ENCODE results near the gene HEMK1. TPM values are rescaled to one million over a fixed set of nuclear protein-coding genes. Genes with fewer than 3 reads are reported as not detected.
A peak's percentile ranks its signal among the peaks of the same experiment; 100 is the strongest.

Gene HEMK1
- total RNA-seq, 2 experiments from 2014 or later = 27.0 to 30.4 TPM

GRCh38 chr3:50570508-50571279 is 1.4 kb downstream of the HEMK1 start:
- CTCF ChIA-PET = interaction anchor here (0.9 to 13.0 kb wide), 9 partner anchors 9 to 81 kb away, joined by 3 to 376 read pairs (median 8); partner anchors contain the start of genes CISH and MAPKAPK3
- no peak for DNase-seq
- peak overlapping the region; percentile 98 for H3K4me3 Mint-ChIP-seq
- H3K36me3 Mint-ChIP-seq (ENCODE audit: low read depth) = peaks cover 20% of the 10 kb centered on the region
- peak overlapping the region; percentile 95 for H3K27ac Mint-ChIP-seq
- H3K4me1 Mint-ChIP-seq (ENCODE audit: low read depth) = peaks cover 71% of the 10 kb centered on the region
- no peaks in the 10 kb centered on the region for H3K27me3 Mint-ChIP-seq (ENCODE audit: low read depth)
- H3K9me3 Mint-ChIP-seq = no peaks in the 10 kb centered on the region
- intact Hi-C loops (cut with micrococcal nuclease) = loop anchor here (5.0 kb wide), 2 partner anchors 402 to 932 kb away; partner anchors contain the start of gene DCAF1

GRCh38 chr3:50571486-50571885 is 2.2 kb downstream of the HEMK1 start:
- no peaks in the 10 kb centered on the region for H3K9me3 Mint-ChIP-seq
- peak overlapping the region; percentile 98 for H3K4me3 Mint-ChIP-seq
- H3K27ac Mint-ChIP-seq = peak overlapping the region; percentile 95
- CTCF ChIA-PET = interaction anchor here (1.3 to 13.0 kb wide), 9 partner anchors 10 to 84 kb away, joined by 3 to 376 read pairs (median 10); partner anchors contain the start of genes CISH and MAPKAPK3
- intact Hi-C loops (cut with micrococcal nuclease) = loop anchor here (5.0 kb wide), 2 partner anchors 401 to 931 kb away; partner anchors contain the start of gene DCAF1
- no peak for DNase-seq
- peaks cover 72% of the 10 kb centered on the region for H3K4me1 Mint-ChIP-seq (ENCODE audit: low read depth)
- H3K36me3 Mint-ChIP-seq (ENCODE audit: low read depth) = peaks cover 25% of the 10 kb centered on the region
- no peaks in the 10 kb centered on the region for H3K27me3 Mint-ChIP-seq (ENCODE audit: low read depth)

GRCh38 chr3:50572158-50572557 is 2.8 kb downstream of the HEMK1 start:
- intact Hi-C loops (cut with micrococcal nuclease) = loop anchor here (1.0 to 5.0 kb wide), 8 partner anchors 18 to 930 kb away; partner anchors contain the start of genes DCAF1 and MANF
- CTCF ChIA-PET = interaction anchor here (0.9 to 13.0 kb wide), 15 partner anchors 11 to 813 kb away, joined by 3 to 376 read pairs (median 6); partner anchors contain the start of genes CISH, DOCK3, MANF and MAPKAPK3
- DNase-seq = peak; percentile 91
- Mint-ChIP-seq H3K4me1 (ENCODE audit: low read depth) (peaks cover 69% of the 10 kb centered on the region), H3K9me3 (no peaks in the 10 kb centered on the region), H3K4me3 (peak overlapping the region; percentile 51), H3K27me3 (ENCODE audit: low read depth) (no peaks in the 10 kb centered on the region), H3K27ac (peak overlapping the region; percentile 95), H3K36me3 (ENCODE audit: low read depth) (peaks cover 27% of the 10 kb centered on the region)

GRCh38 chr3:50572801-50573371 is 3.6 kb downstream of the HEMK1 start:
- Mint-ChIP-seq H3K27me3 (ENCODE audit: low read depth) (no peaks in the 10 kb centered on the region), H3K27ac (peak overlapping the region; percentile 95), H3K9me3 (no peaks in the 10 kb centered on the region), H3K4me3 (peak overlapping the region; percentile 50), H3K36me3 (ENCODE audit: low read depth) (peaks cover 33% of the 10 kb centered on the region), H3K4me1 (ENCODE audit: low read depth) (peaks cover 68% of the 10 kb centered on the region)
- intact Hi-C loops (cut with micrococcal nuclease) = loop anchor here (1.0 to 5.0 kb wide), 8 partner anchors 17 to 929 kb away; partner anchors contain the start of genes DCAF1 and MANF
- DNase-seq = peak; percentile 52
- CTCF ChIA-PET = interaction anchor here (0.6 to 13.0 kb wide), 15 partner anchors 16 to 812 kb away, joined by 3 to 376 read pairs (median 6); partner anchors contain the start of genes CISH, DOCK3, MANF and MAPKAPK3

GRCh38 chr3:50573566-50574443 is 4.5 kb downstream of the HEMK1 start:
- H3K4me1 Mint-ChIP-seq (ENCODE audit: low read depth) = peaks cover 63% of the 10 kb centered on the region
- H3K4me3 Mint-ChIP-seq = peak overlapping the region; percentile 50
- H3K36me3 Mint-ChIP-seq (ENCODE audit: low read depth) = peaks cover 35% of the 10 kb centered on the region
- H3K9me3 Mint-ChIP-seq = no peaks in the 10 kb centered on the region
- intact Hi-C loops (cut with micrococcal nuclease) = loop anchor here (2.0 to 5.0 kb wide), 3 partner anchors 398 to 928 kb away; partner anchors contain the start of gene DCAF1
- H3K27ac Mint-ChIP-seq = peak overlapping the region; percentile 95
- no peaks in the 10 kb centered on the region for H3K27me3 Mint-ChIP-seq (ENCODE audit: low read depth)
- CTCF ChIA-PET = interaction anchor here (0.8 to 13.0 kb wide), 9 partner anchors 15 to 100 kb away, joined by 3 to 376 read pairs (median 20); partner anchors contain the start of genes CISH, DOCK3 and MAPKAPK3
- peak; percentile 85 for DNase-seq

GRCh38 chr3:50574444-50574831 is 5.1 kb downstream of the HEMK1 start:
- H3K36me3 Mint-ChIP-seq (ENCODE audit: low read depth) = peaks cover 39% of the 10 kb centered on the region

GRCh38 chr3:50575372-50575771 is 6.0 kb downstream of the HEMK1 start:
- Mint-ChIP-seq H3K9me3 (no peaks in the 10 kb centered on the region), H3K27ac (peak overlapping the region; percentile 95), H3K36me3 (ENCODE audit: low read depth) (peaks cover 42% of the 10 kb centered on the region), H3K27me3 (ENCODE audit: low read depth) (no peaks in the 10 kb centered on the region), H3K4me1 (ENCODE audit: low read depth) (peaks cover 61% of the 10 kb centered on the region), H3K4me3 (no peak overlapping the region)
- no peak for DNase-seq
- intact Hi-C loops (cut with micrococcal nuclease) = no loop called here
- CTCF ChIA-PET = interaction anchor here (4.5 to 13.0 kb wide), 3 partner anchors 14 to 38 kb away, joined by 20 to 274 read pairs (median 234); no protein-coding TSS in a partner anchor

More at GRCh38 chr3:50574444-50574831, 5.1 kb downstream of the HEMK1 start:
- peaks cover 63% of the 10 kb centered on the region for H3K4me1 Mint-ChIP-seq (ENCODE audit: low read depth)
- no peaks in the 10 kb centered on the region for H3K27me3 Mint-ChIP-seq (ENCODE audit: low read depth)
- CTCF ChIA-PET = interaction anchor here (0.8 to 13.0 kb wide), 5 partner anchors 15 to 41 kb away, joined by 3 to 274 read pairs (median 20); no protein-coding TSS in a partner anchor
- H3K4me3 Mint-ChIP-seq = no peak overlapping the region
- DNase-seq = no peak
- no peaks in the 10 kb centered on the region for H3K9me3 Mint-ChIP-seq
- H3K27ac Mint-ChIP-seq = peak overlapping the region; percentile 95
- intact Hi-C loops (cut with micrococcal nuclease) = loop anchor here (5.0 kb wide), 2 partner anchors 398 to 928 kb away; partner anchors contain the start of gene DCAF1

- no peak overlapping the region for H3K4me3 Mint-ChIP-seq
Measured at GRCh38 chr3:50577348-50577747, 8.0 kb downstream of the HEMK1 start.

GRCh38 chr3:50580683-50581458 is 11.5 kb downstream of the HEMK1 start:
- CTCF ChIA-PET = interaction anchor here (0.5 to 2.6 kb wide), 8 partner anchors 9 to 72 kb away, joined by 3 to 8 read pairs (median 4); no protein-coding TSS in a partner anchor

More at GRCh38 chr3:50577348-50577747, 8.0 kb downstream of the HEMK1 start:
- Mint-ChIP-seq H3K4me1 (ENCODE audit: low read depth) (peaks cover 51% of the 10 kb centered on the region), H3K36me3 (ENCODE audit: low read depth) (peaks cover 48% of the 10 kb centered on the region), H3K9me3 (no peaks in the 10 kb centered on the region), H3K27me3 (ENCODE audit: low read depth) (no peaks in the 10 kb centered on the region), H3K27ac (no peak overlapping the region)
- DNase-seq = no peak
- intact Hi-C loops (cut with micrococcal nuclease) = no loop called here
- CTCF ChIA-PET = interaction anchor here (1.1 to 13.0 kb wide), 3 partner anchors 12 to 227 kb away, joined by 3 to 274 read pairs (median 20); partner anchors contain the start of genes CYB561D2 and NPRL2

GRCh38 chr3:50581459-50581842 is 12.1 kb downstream of the HEMK1 start:
- Mint-ChIP-seq H3K36me3 (ENCODE audit: low read depth) (peaks cover 46% of the 10 kb centered on the region), H3K27ac (no peak overlapping the region), H3K4me3 (no peak overlapping the region), H3K27me3 (ENCODE audit: low read depth) (no peaks in the 10 kb centered on the region), H3K9me3 (no peaks in the 10 kb centered on the region), H3K4me1 (ENCODE audit: low read depth) (peaks cover 45% of the 10 kb centered on the region)
- no peak for DNase-seq
- CTCF ChIA-PET = interaction anchor here (0.5 to 2.6 kb wide), 7 partner anchors 8 to 72 kb away, joined by 3 to 8 read pairs (median 4); no protein-coding TSS in a partner anchor
- intact Hi-C loops (cut with micrococcal nuclease) = no loop called here

More at GRCh38 chr3:50580683-50581458, 11.5 kb downstream of the HEMK1 start:
- Mint-ChIP-seq H3K4me1 (ENCODE audit: low read depth) (peaks cover 41% of the 10 kb centered on the region), H3K36me3 (ENCODE audit: low read depth) (peaks cover 49% of the 10 kb centered on the region), H3K27ac (no peak overlapping the region), H3K27me3 (ENCODE audit: low read depth) (no peaks in the 10 kb centered on the region), H3K9me3 (no peaks in the 10 kb centered on the region), H3K4me3 (no peak overlapping the region)
- intact Hi-C loops (cut with micrococcal nuclease) = no loop called here
- no peak for DNase-seq

All from activated naive CD4-positive, alpha-beta T cell treated with anti-CD3 and anti-CD28 coated beads for 36 hours (primary cell).